GM12878 (cell line): ENCODE data around the gene PCNX1. TPM values are rescaled to one million over a fixed set of nuclear protein-coding genes. Genes with fewer than 3 reads are reported as not detected.

ENCODE experiments used
- ATAC-seq: fragments of 200-7000 bp; cut with Tn5 transposase; 3 replicates; pipeline ENCODE4 v1.9.1; 2020; ENCODE audit warnings: mild to moderate bottlenecking, moderate library complexity
- BruUV-seq: library from RNA; stranded (reverse); fragments of 400-500 nt; replicated peaks from 2 replicates; lab custom pipeline; 2021; lab: Mats Ljungman, UMichigan
- CTCF ChIA-PET: fragments of 300-600 bp; sonication (Branson Sonifier 250); formaldehyde crosslinking; extraction: SDS; loops from one replicate; lab custom pipeline; 2021; ENCODE audit warnings: inconsistent platforms; lab: Yijun Ruan, JAX
- POLR2A ChIA-PET: fragments of 350-600 bp; formaldehyde crosslinking; extraction: SDS; loops from one replicate; lab custom pipeline; 2021; ENCODE audit warnings: inconsistent platforms; lab: Charles Lee
- RAD21 ChIA-PET: fragments of 300-600 bp; sonication (Branson Sonifier 250); formaldehyde crosslinking; loops from one replicate; lab custom pipeline; 2023; ENCODE audit warnings: antibody characterized with exemption; ENCODE audit not compliant: unreplicated experiment; lab: Charles Lee
- SMC1A ChIA-PET: fragments of 300-600 bp; sonication (Branson Sonifier 250); formaldehyde crosslinking; loops from one replicate; lab custom pipeline; 2023; ENCODE audit not compliant: unreplicated experiment, uncharacterized antibody; lab: Charles Lee
- DNase-seq: peaks from one replicate; pipeline ENCODE4 v3.0.0-alpha.2; 2011; ENCODE audit warnings: low read depth, low spot score
- FAIRE-seq: peaks from 3 replicates; lab custom pipeline; 2011; peaks lifted over from hg19 to GRCh38; lab: Jason Lieb, UNC
- H2AFZ ChIP-seq: 2 replicates; pipeline ENCODE4 v1.6.0; 2011; ENCODE audit warnings: low read depth, low read length, control low read depth; ENCODE audit not compliant: control insufficient read depth
- H3K27ac ChIP-seq: 2 replicates; pipeline ENCODE4 v1.5.1; 2011; ENCODE audit warnings: control low read depth; ENCODE audit not compliant: control insufficient read depth, insufficient read depth
- H3K27me3 ChIP-seq, 2 experiments: replicated peaks in 1 of 2; 2 replicates each; pipeline versions ENCODE4 v1.6.0 to v1.6.1; 2011; ENCODE audit warnings: low read length in 1 of 2; ENCODE audit not compliant: control insufficient read depth in 2 of 2, insufficient read depth in 2 of 2
- H3K36me3 ChIP-seq, 2 experiments: 2 replicates each; pipeline ENCODE4 v1.5.1; 2011; ENCODE audit warnings: low read length in 1 of 2; ENCODE audit not compliant: control insufficient read depth in 2 of 2, insufficient read depth in 2 of 2
- H3K4me1 ChIP-seq: 2 replicates; pipeline ENCODE4 v1.6.1; 2011; ENCODE audit warnings: mild to moderate bottlenecking, low read length, moderate library complexity, mixed read lengths; ENCODE audit not compliant: control insufficient read depth, insufficient read depth
- H3K4me2 ChIP-seq: 2 replicates; pipeline ENCODE4 v1.6.0; 2011; ENCODE audit warnings: control low read depth; ENCODE audit not compliant: control insufficient read depth, insufficient read depth
- H3K4me3 ChIP-seq: fragments of 200-600 bp; sonication (generic); 2 replicates; pipeline ENCODE4 v1.5.1; 2016
- H3K79me2 ChIP-seq: 2 replicates; pipeline ENCODE4 v1.6.0; 2011; ENCODE audit warnings: low read length; ENCODE audit not compliant: control insufficient read depth, insufficient read depth
- H3K9ac ChIP-seq: 2 replicates; pipeline ENCODE4 v1.8.0; 2011; ENCODE audit warnings: low read length, control low read depth, mixed read lengths; ENCODE audit not compliant: control insufficient read depth, insufficient read depth
- H3K9me3 ChIP-seq: replicated peaks from 3 replicates; pipeline ENCODE4 v1.5.1; 2011; ENCODE audit warnings: mild to moderate bottlenecking, low read length; ENCODE audit not compliant: control insufficient read depth, insufficient read depth
- H4K20me1 ChIP-seq: 2 replicates; pipeline ENCODE4 v1.6.0; 2011; ENCODE audit not compliant: control insufficient read depth, insufficient read depth
- BCL11A ChIP-seq: IDR thresholded peaks from 2 replicates; pipeline ENCODE4 v1.6.1; 2011; ENCODE audit warnings: low read depth, low read length
- BMI1 ChIP-seq: fragments of 450-650 bp; IDR thresholded peaks from 2 replicates; pipeline ENCODE4 v1.6.1; 2016; ENCODE audit warnings: mild to moderate bottlenecking, moderate library complexity, borderline replicate concordance
- BRCA1 ChIP-seq: IDR thresholded peaks from 2 replicates; pipeline ENCODE4 v1.6.1; 2011; ENCODE audit warnings: low read depth, low read length, improper control_type of control experiment
- CBX3 ChIP-seq: fragments of 200-600 bp; sonication (generic); IDR thresholded peaks from 2 replicates; pipeline ENCODE4 v1.6.1; 2016; ENCODE audit warnings: low read depth, borderline replicate concordance
- CHD1 ChIP-seq: IDR thresholded peaks from 2 replicates; pipeline ENCODE4 v1.6.1; 2012; ENCODE audit warnings: low read depth, low read length, improper control_type of control experiment
- CHD2 ChIP-seq: IDR thresholded peaks from 2 replicates; pipeline ENCODE4 v1.6.1; 2011; ENCODE audit warnings: low read depth, low read length, improper control_type of control experiment, borderline replicate concordance
- HDGF ChIP-seq: fragments of 450-650 bp; IDR thresholded peaks from 2 replicates; pipeline ENCODE4 v1.6.1; 2016; ENCODE audit warnings: antibody characterized with exemption
- MXI1 ChIP-seq: fragments of 150-350 bp; IDR thresholded peaks from 2 replicates; pipeline ENCODE4 v1.6.1; 2011; ENCODE audit warnings: low read depth, mild to moderate bottlenecking, inconsistent platforms, low read length, improper control_type of control experiment
- NFXL1 ChIP-seq: fragments of 450-650 bp; IDR thresholded peaks from 2 replicates; pipeline ENCODE4 v1.6.1; 2017; ENCODE audit warnings: antibody characterized with exemption, mild to moderate bottlenecking, borderline replicate concordance
- NR2C2 ChIP-seq: IDR thresholded peaks from 2 replicates; pipeline ENCODE4 v1.6.1; 2011; ENCODE audit warnings: borderline replicate concordance, low read depth; ENCODE audit not compliant: control insufficient read depth, insufficient read length
- PAX5 ChIP-seq: IDR thresholded peaks from 2 replicates; pipeline ENCODE4 v1.6.1; 2011; ENCODE audit warnings: low read depth, low read length, borderline replicate concordance
- PKNOX1 ChIP-seq: fragments of 450-650 bp; IDR thresholded peaks from 2 replicates; pipeline ENCODE4 v1.6.1; 2016; ENCODE audit warnings: mild to moderate bottlenecking
- RCOR1 ChIP-seq: conservative IDR thresholded peaks from 2 replicates; pipeline ENCODE4 v1.6.1; 2012; ENCODE audit warnings: low read depth, low read length, improper control_type of control experiment
- SIN3A ChIP-seq: IDR thresholded peaks from 2 replicates; pipeline ENCODE4 v1.6.1; 2012; ENCODE audit warnings: low read depth, low read length, improper control_type of control experiment
- SMAD5 ChIP-seq: IDR thresholded peaks from 2 replicates; pipeline ENCODE4 v1.6.1; 2016; ENCODE audit warnings: antibody characterized with exemption, low read depth
- TCF3 ChIP-seq: IDR thresholded peaks from 2 replicates; pipeline ENCODE4 v1.6.1; 2012; ENCODE audit warnings: low read depth, mild to moderate bottlenecking, low read length, borderline replicate concordance; ENCODE audit not compliant: insufficient read depth
- ZNF274 ChIP-seq: IDR thresholded peaks from one replicate; pipeline ENCODE4 v1.8.0; 2011; ENCODE audit not compliant: insufficient read length, insufficient read depth
- ZNF622 ChIP-seq: fragments of 450-650 bp; IDR thresholded peaks from 2 replicates; pipeline ENCODE4 v1.6.1; 2017; ENCODE audit warnings: mild to moderate bottlenecking, inconsistent platforms
- in situ Hi-C: fragments of 300-500 bp; cut with MboI; formaldehyde crosslinking; loops from 9 replicates; pipeline ENCODE4 v1.14.3; 2018; ENCODE audit warnings: mixed read lengths
- intact Hi-C: fragments of 100-400 bp; cut with micrococcal nuclease; formaldehyde crosslinking; loops from one replicate; pipeline ENCODE4 v1.14.2; 2022; ENCODE audit not compliant: unreplicated experiment
- polyA plus RNA-seq, 11 experiments: library from polyadenylated mRNA; depleted of rRNA in 4 of 11; unstranded in 6 of 11; stranded (reverse) in 5 of 11; fragments of >200 nt; fragmentation: Nextera tagmentation in 4 of 11; fragmentation: Illumina TruSeq in 1 of 11; extraction: Ambion mirVana in 4 of 11; extraction: Trizol in 1 of 11; gene quantifications; 1 replicate in 1 of 11; 2 replicates in 10 of 11; pipeline versions ENCODE4 v1.2.1 to v1.2.3, GENCODE V29; 2011 to 2016; ENCODE audit warnings: inconsistent platforms in 2 of 11, missing spikeins in 2 of 11, low read depth in 1 of 11
- total RNA-seq, 4 experiments: library from RNA; depleted of rRNA in 3 of 4; stranded (reverse); fragments of >200 nt in 3 of 4; fragmentation: Illumina TruSeq in 1 of 4; extraction: Trizol in 1 of 4; gene quantifications; 2 replicates each; pipeline versions ENCODE4 v1.2.1 to v1.2.3, GENCODE V29; 2013 to 2021
- TF ChIP-seq, protein P1 (sequence below): fragments of 450-650 bp; IDR thresholded peaks from 2 replicates; pipeline ENCODE4 v1.6.1; 2017; ENCODE audit warnings: mild to moderate bottlenecking
- TF ChIP-seq, protein P2 (sequence below): IDR thresholded peaks from 2 replicates; pipeline ENCODE4 v1.6.1; 2011; ENCODE audit warnings: low read depth, low read length, improper control_type of control experiment, borderline replicate concordance

Gene PCNX1
- total and polyA plus RNA-seq, 10 of the 15 experiments (the other 5 are each of a cell fraction or from before 2014, with no cell fraction given) = 4.6 to 53.9 (median 20.5) TPM

- no peak for TF ChIP-seq PKNOX1
These were observed 179.3 kb downstream of the PCNX1 start (continued) for GRCh38 chr14:71086567-71086966.

DNA sequence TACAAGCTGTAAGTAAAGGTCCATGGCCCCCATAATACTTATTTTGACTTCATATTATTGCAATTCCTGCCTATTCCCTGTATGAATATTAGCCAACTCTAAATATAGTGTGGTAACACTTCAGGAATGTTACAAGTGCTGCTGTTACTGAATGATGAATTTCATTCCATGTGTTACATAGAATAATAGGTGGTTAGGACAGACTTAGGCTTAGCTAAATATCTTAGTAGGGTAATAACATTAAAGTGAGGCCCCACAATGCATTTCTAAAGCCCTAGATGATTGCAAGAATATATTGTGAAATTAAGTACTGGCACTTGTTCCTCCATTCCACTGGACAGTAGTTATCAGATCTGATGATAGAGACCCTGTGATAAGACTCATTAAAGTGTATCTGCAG lies 182.7 kb downstream of the PCNX1 start:
- intact Hi-C loops = no loop called here
- Histone ChIP-seq H3K79me2 (no peaks in the 10 kb centered on the region), H3K27ac (no peak overlapping the region), H2AFZ (no peak overlapping the region), H3K9me3 (no peaks in the 10 kb centered on the region), H3K27me3 (no peaks in the 10 kb centered on the region), H3K36me3 (peaks cover 5 to 13% of the 10 kb centered on the region in 2 experiments), H3K9ac (no peak overlapping the region), H4K20me1 (no peaks in the 10 kb centered on the region), H3K4me1 (no peaks in the 10 kb centered on the region), H3K4me3 (no peak overlapping the region), H3K4me2 (no peak overlapping the region)
- ChIA-PET RAD21 (no interaction called here), CTCF (no interaction called here), POLR2A (no interaction called here), SMC1A (no interaction called here)
- no peak for DNase-seq
- TF ChIP-seq PAX5 (no peak), BCL11A (no peak), NR2C2 (no peak), NFXL1 (no peak), CHD1 (no peak), TCF3 (no peak), BMI1 (no peak), ZNF274 (no peak), MXI1 (no peak), RCOR1 (no peak), HDGF (no peak), SMAD5 (no peak), BRCA1 (no peak), CBX3 (no peak), SIN3A (no peak), PKNOX1 (no peak), CHD2 (no peak), ZNF622 (no peak)
- TF ChIP-seq, protein P1, sequence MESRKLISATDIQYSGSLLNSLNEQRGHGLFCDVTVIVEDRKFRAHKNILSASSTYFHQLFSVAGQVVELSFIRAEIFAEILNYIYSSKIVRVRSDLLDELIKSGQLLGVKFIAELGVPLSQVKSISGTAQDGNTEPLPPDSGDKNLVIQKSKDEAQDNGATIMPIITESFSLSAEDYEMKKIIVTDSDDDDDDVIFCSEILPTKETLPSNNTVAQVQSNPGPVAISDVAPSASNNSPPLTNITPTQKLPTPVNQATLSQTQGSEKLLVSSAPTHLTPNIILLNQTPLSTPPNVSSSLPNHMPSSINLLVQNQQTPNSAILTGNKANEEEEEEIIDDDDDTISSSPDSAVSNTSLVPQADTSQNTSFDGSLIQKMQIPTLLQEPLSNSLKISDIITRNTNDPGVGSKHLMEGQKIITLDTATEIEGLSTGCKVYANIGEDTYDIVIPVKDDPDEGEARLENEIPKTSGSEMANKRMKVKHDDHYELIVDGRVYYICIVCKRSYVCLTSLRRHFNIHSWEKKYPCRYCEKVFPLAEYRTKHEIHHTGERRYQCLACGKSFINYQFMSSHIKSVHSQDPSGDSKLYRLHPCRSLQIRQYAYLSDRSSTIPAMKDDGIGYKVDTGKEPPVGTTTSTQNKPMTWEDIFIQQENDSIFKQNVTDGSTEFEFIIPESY = no peak
- TF ChIP-seq, protein P2, sequence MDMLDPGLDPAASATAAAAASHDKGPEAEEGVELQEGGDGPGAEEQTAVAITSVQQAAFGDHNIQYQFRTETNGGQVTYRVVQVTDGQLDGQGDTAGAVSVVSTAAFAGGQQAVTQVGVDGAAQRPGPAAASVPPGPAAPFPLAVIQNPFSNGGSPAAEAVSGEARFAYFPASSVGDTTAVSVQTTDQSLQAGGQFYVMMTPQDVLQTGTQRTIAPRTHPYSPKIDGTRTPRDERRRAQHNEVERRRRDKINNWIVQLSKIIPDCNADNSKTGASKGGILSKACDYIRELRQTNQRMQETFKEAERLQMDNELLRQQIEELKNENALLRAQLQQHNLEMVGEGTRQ = no peak
- in situ Hi-C loops = no loop called here
- no peak for FAIRE-seq
- ATAC-seq = no peak
- BruUV-seq = no TSS peak
